KOPT-K1 (cell line): ENCODE measurements around the gene KCNMB2.

Experiments
- H3K27ac ChIP-seq: fragments of 200-600 bp; sonication (generic); 2 replicates; pipeline ENCODE4 v1.5.1; 2016; ENCODE audit warnings: antibody characterized with exemption, mild to moderate bottlenecking, low read depth, low read length; ENCODE audit not compliant: poor library complexity, severe bottlenecking
- H3K36me3 ChIP-seq: fragments of 200-600 bp; sonication (generic); 2 replicates; pipeline ENCODE4 v1.5.1; 2017; ENCODE audit warnings: antibody characterized with exemption, mild to moderate bottlenecking, low read length, moderate library complexity; ENCODE audit not compliant: insufficient read depth
- H3K9me3 ChIP-seq: fragments of 200-600 bp; sonication (generic); 2 replicates; pipeline ENCODE4 v1.5.1; 2017; ENCODE audit warnings: antibody characterized with exemption, low read length, mild to moderate bottlenecking; ENCODE audit not compliant: insufficient read depth, poor library complexity, severe bottlenecking

KCNMB2 gene

DNA sequence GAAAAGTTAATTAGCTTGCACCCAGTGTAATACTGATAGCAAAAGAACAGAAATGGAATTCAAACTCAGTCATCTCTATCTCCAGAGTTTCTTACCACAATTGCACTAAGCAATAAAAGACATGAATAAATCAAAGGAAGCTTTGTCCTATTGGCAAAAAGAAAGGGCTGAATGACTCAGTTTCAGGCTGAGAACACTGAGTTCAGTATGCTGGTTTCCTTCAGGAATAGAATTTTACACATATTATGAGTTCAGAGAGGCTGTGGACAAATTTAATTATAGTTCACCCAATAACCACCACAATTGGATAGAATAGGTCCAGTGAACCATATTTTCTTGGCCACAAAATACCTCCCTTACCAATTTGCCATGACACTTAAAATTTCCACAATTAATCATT lies 249.7 kb downstream of the KCNMB2 start:
- H3K36me3 ChIP-seq: no peaks in the 10 kb centered on the region
- no peaks in the 10 kb centered on the region for H3K9me3 ChIP-seq
- H3K27ac ChIP-seq: no peak overlapping the region

GRCh38 chr3:178787960-178788359 lies 251.7 kb downstream of the KCNMB2 start:
- no peaks in the 10 kb centered on the region for H3K9me3 ChIP-seq
- H3K27ac ChIP-seq: no peak overlapping the region
- no peaks in the 10 kb centered on the region for H3K36me3 ChIP-seq

DNA sequence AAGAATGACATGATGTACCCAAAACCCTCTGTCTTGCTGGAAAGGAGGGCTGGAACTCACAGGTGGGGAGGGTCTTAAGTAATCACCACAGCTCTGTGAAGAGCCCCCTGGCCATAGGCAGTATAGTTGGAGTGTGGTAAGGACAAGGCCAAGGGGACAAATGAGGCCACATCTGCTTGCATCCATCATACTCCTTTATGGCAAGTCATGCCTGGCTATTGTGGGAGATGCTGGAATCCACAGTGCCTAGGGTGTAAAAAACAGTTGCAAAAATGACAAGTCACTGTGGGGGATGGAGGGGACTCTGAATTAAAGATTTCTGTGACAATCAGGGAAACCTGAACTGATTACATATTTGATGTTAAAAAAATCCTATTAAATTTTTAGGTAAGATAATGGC lies 258.5 kb downstream of the KCNMB2 start:
- Histone ChIP-seq H3K36me3 (no peaks in the 10 kb centered on the region), H3K27ac (no peak overlapping the region), H3K9me3 (no peaks in the 10 kb centered on the region)

DNA sequence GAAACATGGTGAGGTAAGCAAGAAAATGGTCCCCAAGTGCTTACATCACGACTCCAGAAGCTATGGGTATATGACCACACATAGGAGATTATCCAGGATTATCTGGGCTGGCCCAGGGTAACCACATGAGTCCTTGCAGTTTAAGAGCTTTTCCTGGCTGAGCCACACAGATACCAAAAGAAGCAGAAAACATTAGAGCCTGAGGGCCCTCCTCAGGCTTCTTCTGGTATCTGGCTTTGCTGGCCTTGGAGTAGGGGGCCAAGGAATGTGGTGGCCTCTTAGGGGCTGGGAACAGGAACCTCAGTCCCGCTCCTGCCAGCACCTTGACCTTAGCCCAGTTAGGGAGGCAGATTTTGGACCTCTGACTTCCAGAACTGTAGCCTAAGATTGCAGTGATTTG lies 259.1 kb downstream of the KCNMB2 start:
- Histone ChIP-seq H3K9me3 (no peaks in the 10 kb centered on the region), H3K27ac (no peak overlapping the region), H3K36me3 (no peaks in the 10 kb centered on the region)

DNA sequence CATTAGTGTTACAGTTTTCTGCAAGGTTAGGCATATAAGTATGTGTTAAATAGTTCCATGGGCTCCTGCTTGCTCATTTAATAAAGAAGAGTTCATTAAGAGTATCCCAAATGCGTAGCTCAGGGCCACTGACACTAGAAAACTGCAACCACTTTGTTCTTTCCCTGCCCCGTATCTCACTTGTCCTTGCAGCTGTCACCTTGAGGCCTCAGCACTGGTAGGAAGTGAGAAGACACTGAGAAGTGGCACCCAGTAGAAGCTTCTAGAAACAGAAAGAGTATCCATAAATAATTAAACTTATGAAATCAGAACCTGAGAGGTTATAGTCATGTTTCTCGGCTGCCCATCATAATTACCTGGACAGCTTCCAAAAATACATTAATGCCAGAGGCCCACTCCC lies 266.0 kb downstream of the KCNMB2 start:
- H3K27ac ChIP-seq: no peak overlapping the region
- no peaks in the 10 kb centered on the region for H3K36me3 ChIP-seq
- H3K9me3 ChIP-seq: no peaks in the 10 kb centered on the region

- Histone ChIP-seq H3K36me3 (no peaks in the 10 kb centered on the region), H3K9me3 (no peaks in the 10 kb centered on the region), H3K27ac (no peak overlapping the region)
Observed at GRCh38 chr3:178802993-178803693, 266.9 kb downstream of the KCNMB2 start.

DNA sequence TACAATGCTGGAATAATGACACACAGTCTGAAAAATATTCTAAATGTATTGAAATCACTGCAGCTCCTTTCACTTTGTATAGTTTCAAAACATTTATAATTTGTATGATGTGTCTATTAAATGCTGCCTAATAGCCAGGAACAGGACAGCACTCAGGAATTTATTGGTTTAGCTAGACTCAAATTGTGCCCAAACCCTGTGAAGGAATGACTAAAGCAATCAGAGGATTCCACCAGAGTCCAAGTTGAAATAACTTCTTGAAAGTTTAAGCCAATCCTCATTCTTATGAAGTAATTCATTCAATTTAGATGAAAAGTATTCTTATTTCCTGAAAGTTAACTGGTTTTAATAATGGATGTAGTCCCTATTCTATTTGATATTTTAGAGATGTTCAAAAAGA lies 268.4 kb downstream of the KCNMB2 start:
- H3K9me3 ChIP-seq: no peaks in the 10 kb centered on the region
- no peaks in the 10 kb centered on the region for H3K36me3 ChIP-seq
- no peak overlapping the region for H3K27ac ChIP-seq

- Histone ChIP-seq H3K36me3 (no peaks in the 10 kb centered on the region), H3K27ac (no peak overlapping the region), H3K9me3 (no peaks in the 10 kb centered on the region)
Observed at GRCh38 chr3:178805741-178806140, 269.5 kb downstream of the KCNMB2 start.

GRCh38 chr3:178806651-178807050 lies 270.4 kb downstream of the KCNMB2 start:
- H3K27ac ChIP-seq: no peak overlapping the region
- H3K36me3 ChIP-seq: no peaks in the 10 kb centered on the region
- H3K9me3 ChIP-seq: no peaks in the 10 kb centered on the region

GRCh38 chr3:178807694-178808093 lies 271.5 kb downstream of the KCNMB2 start:
- no peaks in the 10 kb centered on the region for H3K9me3 ChIP-seq
- no peak overlapping the region for H3K27ac ChIP-seq
- H3K36me3 ChIP-seq: no peaks in the 10 kb centered on the region

DNA sequence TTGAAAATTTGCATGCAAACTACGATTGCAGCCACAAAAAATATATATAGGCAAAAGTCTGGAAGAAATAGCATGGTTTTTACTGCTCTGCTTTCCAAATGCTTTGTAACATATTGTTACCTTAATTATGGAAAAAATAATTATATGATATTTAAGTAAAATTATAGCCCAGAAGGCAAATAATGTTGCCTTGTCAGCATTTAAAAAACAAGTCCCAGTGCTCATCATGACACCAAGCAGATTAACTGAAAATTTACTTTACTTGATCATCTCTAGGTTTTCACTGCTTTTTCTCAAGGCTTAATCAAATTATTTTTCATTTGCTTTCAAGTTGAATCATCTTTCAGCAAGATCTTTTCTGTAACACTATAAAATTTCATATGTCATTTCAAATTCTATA lies 272.5 kb downstream of the KCNMB2 start:
- Histone ChIP-seq H3K27ac (no peak overlapping the region), H3K36me3 (no peaks in the 10 kb centered on the region), H3K9me3 (no peaks in the 10 kb centered on the region)

DNA sequence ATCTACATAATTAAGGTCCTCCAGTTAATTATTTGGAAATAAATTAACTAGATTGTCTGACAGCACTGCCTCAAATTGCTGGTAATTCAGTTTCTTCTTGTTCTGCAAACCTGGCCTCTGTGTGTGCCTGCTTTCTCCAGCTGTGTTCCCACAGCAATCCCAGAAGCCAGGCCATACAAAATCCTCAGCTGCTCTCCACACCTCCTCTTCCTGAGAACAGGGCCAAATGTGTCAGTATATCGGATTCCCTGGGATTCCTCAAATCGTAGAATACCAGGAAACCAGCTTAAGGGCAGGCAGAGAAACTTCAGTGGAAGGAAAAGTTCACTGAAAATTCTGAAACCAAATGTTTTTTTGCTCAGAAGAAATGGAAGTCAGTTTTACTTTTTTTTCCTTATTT lies 273.9 kb downstream of the KCNMB2 start:
- Histone ChIP-seq H3K9me3 (no peaks in the 10 kb centered on the region), H3K27ac (no peak overlapping the region), H3K36me3 (no peaks in the 10 kb centered on the region)

- Histone ChIP-seq H3K36me3 (no peaks in the 10 kb centered on the region), H3K9me3 (no peaks in the 10 kb centered on the region), H3K27ac (no peak overlapping the region)
Observed at GRCh38 chr3:178822722-178823121, 286.5 kb downstream of the KCNMB2 start.

GRCh38 chr3:178823150-178823549 lies 286.9 kb downstream of the KCNMB2 start:
- Histone ChIP-seq H3K36me3 (no peaks in the 10 kb centered on the region), H3K27ac (no peak overlapping the region), H3K9me3 (no peaks in the 10 kb centered on the region)

DNA sequence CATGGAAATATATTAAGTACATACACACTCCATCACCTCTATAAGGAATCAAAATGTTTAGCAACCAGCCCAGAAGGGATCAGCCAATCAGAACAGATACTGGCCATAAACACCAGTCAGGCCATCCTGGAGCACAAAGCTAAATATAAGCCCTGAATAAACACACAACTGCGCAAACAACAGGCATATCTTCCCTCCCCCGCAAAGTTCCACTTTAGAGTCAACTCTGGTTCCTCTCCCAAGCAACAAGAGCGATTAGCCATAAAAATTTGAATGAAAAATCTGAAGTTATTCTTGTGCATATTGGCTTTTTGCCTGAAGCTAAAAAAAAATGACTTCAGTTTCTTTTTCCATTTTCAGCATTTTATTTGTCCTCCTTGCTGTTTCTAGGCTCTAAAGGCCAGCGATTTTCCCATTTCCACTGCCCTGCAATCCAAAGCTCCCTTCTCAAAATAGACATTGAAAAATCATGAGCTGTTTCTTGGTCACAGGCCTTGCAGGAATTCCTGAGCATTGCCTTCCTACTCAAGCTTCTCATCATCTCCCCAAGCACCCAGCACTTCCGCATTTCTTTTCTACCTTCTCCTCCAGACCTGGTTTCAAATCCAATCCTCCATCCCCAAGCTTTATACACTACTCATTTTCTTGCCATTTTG lies 287.5 kb downstream of the KCNMB2 start:
- Histone ChIP-seq H3K36me3 (no peaks in the 10 kb centered on the region), H3K27ac (no peak overlapping the region), H3K9me3 (no peaks in the 10 kb centered on the region)
